ENCODE measurements around the gene MUC5B.
"Not testable (repeated sequence)": the region's sequence is repeated elsewhere in the genome, so short reads cannot be mapped to it uniquely, and the experiment has no call there.

DNA sequence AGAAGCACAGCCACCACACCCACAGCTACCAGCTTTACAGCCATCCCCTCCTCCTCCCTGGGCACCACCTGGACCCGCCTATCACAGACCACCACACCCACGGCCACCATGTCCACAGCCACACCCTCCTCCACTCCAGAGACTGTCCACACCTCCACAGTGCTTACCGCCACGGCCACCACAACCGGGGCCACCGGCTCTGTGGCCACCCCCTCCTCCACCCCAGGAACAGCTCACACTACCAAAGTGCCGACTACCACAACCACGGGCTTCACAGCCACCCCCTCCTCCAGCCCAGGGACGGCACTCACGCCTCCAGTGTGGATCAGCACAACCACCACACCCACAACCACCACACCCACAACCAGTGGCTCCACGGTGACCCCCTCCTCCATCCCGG, 27.5 kb downstream of the MUC5B start:
- TF ChIP-seq, protein P1, sequence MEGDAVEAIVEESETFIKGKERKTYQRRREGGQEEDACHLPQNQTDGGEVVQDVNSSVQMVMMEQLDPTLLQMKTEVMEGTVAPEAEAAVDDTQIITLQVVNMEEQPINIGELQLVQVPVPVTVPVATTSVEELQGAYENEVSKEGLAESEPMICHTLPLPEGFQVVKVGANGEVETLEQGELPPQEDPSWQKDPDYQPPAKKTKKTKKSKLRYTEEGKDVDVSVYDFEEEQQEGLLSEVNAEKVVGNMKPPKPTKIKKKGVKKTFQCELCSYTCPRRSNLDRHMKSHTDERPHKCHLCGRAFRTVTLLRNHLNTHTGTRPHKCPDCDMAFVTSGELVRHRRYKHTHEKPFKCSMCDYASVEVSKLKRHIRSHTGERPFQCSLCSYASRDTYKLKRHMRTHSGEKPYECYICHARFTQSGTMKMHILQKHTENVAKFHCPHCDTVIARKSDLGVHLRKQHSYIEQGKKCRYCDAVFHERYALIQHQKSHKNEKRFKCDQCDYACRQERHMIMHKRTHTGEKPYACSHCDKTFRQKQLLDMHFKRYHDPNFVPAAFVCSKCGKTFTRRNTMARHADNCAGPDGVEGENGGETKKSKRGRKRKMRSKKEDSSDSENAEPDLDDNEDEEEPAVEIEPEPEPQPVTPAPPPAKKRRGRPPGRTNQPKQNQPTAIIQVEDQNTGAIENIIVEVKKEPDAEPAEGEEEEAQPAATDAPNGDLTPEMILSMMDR (conservative IDR thresholded peaks at IDR 0.05; ENCODE audit: low read depth, low read length) = not testable (repeated sequence)
- TF ChIP-seq EZH2 (IDR thresholded peaks at IDR 0.05; ENCODE audit: borderline replicate concordance, low read depth, low read length, poor library complexity, severe bottlenecking) = not testable (repeated sequence)
